Mucosa of descending colon (tissue), 3 donors: ENCODE results near the gene LEPR. TPM values are rescaled to one million over a fixed set of nuclear protein-coding genes. Genes with fewer than 3 reads are reported as not detected.
A peak's percentile ranks its signal among the peaks of the same experiment; 100 is the strongest.

ENCODE experiments used
- ATAC-seq: fragments of 200-7000 bp; cut with Tn5 transposase; one replicate; pipeline ENCODE4 v1.9.1; 2020; ENCODE audit warnings: mild to moderate bottlenecking, moderate library complexity
- DNase-seq, 3 donors: peaks; one replicate each; pipeline ENCODE4 v3.0.0-alpha.2; 2020
- H3K36me3 ChIP-seq: fragments of 200-600 bp; one replicate; pipeline ENCODE4 v1.8.0; 2021; ENCODE audit warnings: low read depth, mild to moderate bottlenecking
- H3K4me1 ChIP-seq: fragments of 200-600 bp; one replicate; pipeline ENCODE4 v1.8.0; 2021; ENCODE audit warnings: low read depth, mild to moderate bottlenecking
- H3K4me3 ChIP-seq: fragments of 200-600 bp; one replicate; pipeline ENCODE4 v1.8.0; 2021; ENCODE audit warnings: mild to moderate bottlenecking
- H3K9me3 ChIP-seq: fragments of 200-600 bp; one replicate; pipeline ENCODE4 v1.8.0; 2021; ENCODE audit warnings: mild to moderate bottlenecking
- CTCF ChIP-seq: fragments of 200-600 bp; IDR thresholded peaks from one replicate; pipeline ENCODE4 v1.8.0; 2022; ENCODE audit warnings: antibody characterized with exemption, mild to moderate bottlenecking
- intact Hi-C, 2 donors: fragments of 100-400 bp; cut with DNase I in 1 of 2; cut with micrococcal nuclease in 1 of 2; formaldehyde crosslinking; loops; one replicate each; pipeline versions ENCODE4 v1.11.0 to v1.11.1; 2022; cut with DNase I, micrococcal nuclease
- total RNA-seq, 3 donors: library from RNA; stranded (reverse); fragmentation: NEBNext Ultra II Directional in 2 of 3; extraction: Animal tissue kit (Norgen Biotek cat#: 25700) in 2 of 3; gene quantifications; one replicate each; pipeline versions ENCODE4 v1.2.1 to v1.2.4, GENCODE V29; 2021 to 2023
- donor health status: DM: no; HTN: no; CAD: no; lungs with moderate emphysema.
- donor health status: DM: no; HTN: no; CAD: no.
- donor health status: DM: no; HTN: yes; CAD: no.

The LEPR gene
- total RNA-seq, 3 donors from 2014 or later = 2.6 to 7.5 (median 4.6) TPM

- intact Hi-C loops = no loop called here
- Histone ChIP-seq H3K4me3 (no peak overlapping the region), H3K9me3 (no peaks in the 10 kb centered on the region), H3K4me1 (peaks cover 7% of the 10 kb centered on the region), H3K36me3 (no peaks in the 10 kb centered on the region)
- ATAC-seq (no peak), DNase-seq (no peak)
- TF ChIP-seq CTCF = no peak
These were observed 5.2 kb downstream of the LEPR start for GRCh38 chr1:65425697-65426096.

- no peaks in the 10 kb centered on the region for H3K9me3 ChIP-seq
- H3K36me3 ChIP-seq = no peaks in the 10 kb centered on the region
- no peak for DNase-seq
- ATAC-seq = no peak
- H3K4me3 ChIP-seq = no peak overlapping the region
- no peaks in the 10 kb centered on the region for H3K4me1 ChIP-seq
- intact Hi-C loops = no loop called here
- TF ChIP-seq CTCF = no peak
These were observed 8.6 kb downstream of the LEPR start for GRCh38 chr1:65429078-65429477.

- TF ChIP-seq CTCF = no peak
- no peak for ATAC-seq
- intact Hi-C loops = loop anchor here in 1 of 2 donors (5.0 kb wide), 1 partner anchor 257 kb away; no protein-coding TSS in a partner anchor
- no peak overlapping the region for H3K4me3 ChIP-seq
- H3K9me3 ChIP-seq = no peaks in the 10 kb centered on the region
- H3K36me3 ChIP-seq = no peaks in the 10 kb centered on the region
- DNase-seq = no peak
- H3K4me1 ChIP-seq = no peaks in the 10 kb centered on the region
These were observed 9.3 kb downstream of the LEPR start for GRCh38 chr1:65429806-65430205.

GRCh38 chr1:65431111-65431705 lies 10.7 kb downstream of the LEPR start:
- peak; percentile 31 for ATAC-seq
- no peaks in the 10 kb centered on the region for H3K4me1 ChIP-seq
- H3K36me3 ChIP-seq = no peaks in the 10 kb centered on the region
- H3K9me3 ChIP-seq = no peaks in the 10 kb centered on the region
- H3K4me3 ChIP-seq = no peak overlapping the region
- TF ChIP-seq CTCF = no peak
- intact Hi-C loops = loop anchor here in 1 of 2 donors (5.0 kb wide), 1 partner anchor 256 kb away; no protein-coding TSS in a partner anchor
- peak in 1 of 3 donors; percentile 25 for DNase-seq

- Histone ChIP-seq H3K36me3 (no peaks in the 10 kb centered on the region), H3K4me3 (no peak overlapping the region), H3K4me1 (no peaks in the 10 kb centered on the region), H3K9me3 (no peaks in the 10 kb centered on the region)
- no peak for DNase-seq
- TF ChIP-seq CTCF = no peak
- intact Hi-C loops = loop anchor here in 1 of 2 donors (5.0 kb wide), 1 partner anchor 254 kb away; no protein-coding TSS in a partner anchor
- ATAC-seq = no peak
These were observed 12.4 kb downstream of the LEPR start for GRCh38 chr1:65432918-65433317.
